Ramos (cell line): ENCODE measurements around the gene AFAP1L2.

ENCODE experiments used
- in situ Hi-C: fragments of 300-500 bp; cut with MboI; formaldehyde crosslinking; loops from one replicate; pipeline ENCODE4 v1.14.3; 2022; ENCODE audit warnings: low sequenced_read_pairs; ENCODE audit not compliant: unreplicated experiment

AFAP1L2 gene

DNA sequence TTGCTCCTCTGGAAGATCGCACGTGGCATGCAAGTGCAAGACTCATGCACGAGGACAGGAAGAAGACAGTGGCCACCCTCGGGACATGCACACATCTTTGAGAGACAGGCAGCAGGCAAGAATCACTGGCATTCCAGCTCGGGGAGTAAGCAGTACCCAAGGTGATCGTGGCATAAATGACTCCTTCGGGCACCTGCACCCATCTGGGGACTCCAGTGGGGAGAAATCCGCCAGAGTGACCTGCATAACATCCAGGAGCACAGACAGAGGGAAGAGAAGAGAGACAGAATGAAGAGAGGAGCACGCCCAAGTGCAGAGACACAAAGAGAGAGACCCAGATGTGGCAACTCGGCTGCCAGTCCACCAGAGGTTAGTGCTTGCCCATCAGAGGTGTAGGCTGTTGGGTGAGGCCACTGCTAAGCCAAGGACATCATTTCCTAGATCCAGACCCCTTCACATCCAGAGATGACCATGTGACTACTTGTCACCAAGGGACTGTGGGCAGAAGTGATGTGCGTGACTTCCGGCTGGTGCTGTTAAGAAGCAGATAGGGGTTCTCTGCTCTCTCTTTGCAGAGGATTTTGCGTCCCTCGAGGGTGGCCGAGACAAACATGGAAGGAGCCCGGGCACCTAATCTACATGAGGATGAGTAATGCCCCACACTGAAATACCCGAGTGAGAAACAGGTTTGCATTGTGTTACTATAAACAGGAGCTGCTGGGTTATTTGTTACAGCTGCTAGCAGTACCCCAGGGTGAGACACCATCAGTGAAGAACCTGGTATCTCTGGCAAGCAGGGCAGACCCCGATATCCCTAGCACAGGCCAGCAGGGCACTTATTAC lies 84.7 kb downstream of the AFAP1L2 start:
- in situ Hi-C loops = no loop called here

DNA sequence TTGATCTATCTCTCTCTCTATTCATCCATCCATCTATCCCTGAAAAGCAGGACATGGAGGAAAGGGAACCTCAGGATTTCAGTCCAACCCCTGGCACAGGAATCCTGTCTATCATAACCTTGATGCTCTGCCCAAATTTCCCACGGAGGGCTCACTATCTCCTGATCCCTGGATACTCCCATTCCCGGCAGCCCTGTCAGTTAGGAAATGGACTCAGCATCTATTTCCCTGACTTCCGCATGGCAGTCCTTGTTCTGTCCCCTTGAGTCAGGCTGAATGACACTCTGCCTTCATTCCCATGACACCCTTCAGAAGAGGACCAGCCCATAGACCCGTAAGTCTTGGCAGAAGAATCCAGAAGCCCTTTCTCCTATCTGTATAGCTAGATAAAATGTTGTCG lies 87.6 kb downstream of the AFAP1L2 start:
- in situ Hi-C loops = no loop called here

DNA sequence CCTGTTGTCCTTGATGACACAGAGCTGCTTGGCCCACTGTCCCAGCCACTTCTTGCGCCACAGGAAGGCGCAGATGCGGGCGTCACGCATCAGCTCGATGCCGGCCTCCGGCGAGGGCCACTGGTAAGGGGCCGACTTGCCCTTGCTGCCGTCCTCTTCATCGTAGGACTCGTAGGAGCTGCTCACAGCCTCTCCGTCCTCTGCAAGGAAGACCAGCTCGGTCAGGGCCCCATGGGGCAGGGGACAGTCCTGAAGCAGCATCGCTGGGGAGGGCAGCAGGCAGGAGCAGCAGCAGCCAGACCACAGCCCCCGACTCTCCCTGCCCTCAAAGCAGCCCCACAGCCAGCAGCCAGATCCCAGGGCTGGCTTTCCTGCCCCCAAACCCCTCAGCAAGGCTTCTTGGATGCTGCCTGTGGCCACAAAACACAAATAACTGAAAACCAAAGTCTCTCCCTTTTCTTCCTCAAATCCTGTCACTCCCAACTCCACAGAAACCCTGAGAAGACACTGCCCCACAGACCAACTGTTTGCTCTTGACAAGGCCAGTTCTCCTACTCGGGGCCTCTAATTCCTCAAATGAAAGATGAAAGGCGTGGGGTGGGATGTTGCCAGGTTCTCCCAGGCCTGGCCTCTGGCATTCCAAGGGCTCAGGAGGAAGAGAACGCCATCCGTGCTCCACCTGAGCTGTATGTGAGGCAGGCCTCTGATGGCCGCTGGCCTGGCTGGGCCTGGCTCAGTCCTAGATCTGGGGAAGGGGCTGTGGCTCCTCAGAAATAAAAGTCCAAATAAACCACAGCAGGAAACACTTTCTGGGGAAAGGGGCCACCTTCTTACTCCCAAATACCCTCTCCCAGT lies 88.5 kb downstream of the AFAP1L2 start:
- in situ Hi-C loops = no loop called here

DNA sequence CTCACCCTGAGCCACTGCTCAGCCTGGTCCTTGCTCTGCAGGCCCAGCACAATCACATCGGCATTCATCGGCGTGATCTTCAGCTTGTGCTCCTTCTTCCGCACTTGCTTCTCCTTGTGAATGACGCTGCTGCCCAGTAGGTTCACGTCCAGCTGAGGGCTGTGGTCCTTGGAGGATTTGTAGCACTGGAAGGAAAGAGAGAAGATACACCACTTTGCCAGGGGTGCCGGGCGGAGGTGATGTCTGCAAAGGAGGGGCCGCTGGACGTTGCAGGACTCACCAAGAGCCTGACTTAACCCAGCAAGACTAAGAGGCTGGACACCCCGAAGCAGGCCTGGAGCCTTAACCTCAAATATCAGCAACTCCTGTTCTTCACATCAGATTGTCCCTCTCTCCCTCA lies 90.4 kb downstream of the AFAP1L2 start:
- in situ Hi-C loops = no loop called here

DNA sequence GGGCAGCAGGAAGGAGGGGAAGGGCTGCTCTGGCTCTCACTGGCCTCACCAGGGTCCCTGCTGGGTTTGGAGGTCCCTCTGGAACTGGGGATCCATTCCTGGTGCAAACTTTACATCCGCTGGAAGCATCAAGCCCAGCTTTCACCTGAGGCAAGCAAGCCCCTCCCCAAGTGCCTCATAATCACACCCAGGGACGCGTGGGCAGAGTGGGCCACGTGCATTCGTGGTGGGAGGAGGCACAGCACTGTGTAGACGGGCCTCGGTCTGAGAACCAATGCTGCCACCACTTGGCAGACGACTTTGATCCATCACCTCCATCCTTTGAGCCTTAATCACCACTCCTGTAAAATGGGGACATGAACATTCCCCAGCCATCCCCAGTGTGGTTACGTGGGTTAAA lies 91.2 kb downstream of the AFAP1L2 start:
- in situ Hi-C loops = no loop called here

DNA sequence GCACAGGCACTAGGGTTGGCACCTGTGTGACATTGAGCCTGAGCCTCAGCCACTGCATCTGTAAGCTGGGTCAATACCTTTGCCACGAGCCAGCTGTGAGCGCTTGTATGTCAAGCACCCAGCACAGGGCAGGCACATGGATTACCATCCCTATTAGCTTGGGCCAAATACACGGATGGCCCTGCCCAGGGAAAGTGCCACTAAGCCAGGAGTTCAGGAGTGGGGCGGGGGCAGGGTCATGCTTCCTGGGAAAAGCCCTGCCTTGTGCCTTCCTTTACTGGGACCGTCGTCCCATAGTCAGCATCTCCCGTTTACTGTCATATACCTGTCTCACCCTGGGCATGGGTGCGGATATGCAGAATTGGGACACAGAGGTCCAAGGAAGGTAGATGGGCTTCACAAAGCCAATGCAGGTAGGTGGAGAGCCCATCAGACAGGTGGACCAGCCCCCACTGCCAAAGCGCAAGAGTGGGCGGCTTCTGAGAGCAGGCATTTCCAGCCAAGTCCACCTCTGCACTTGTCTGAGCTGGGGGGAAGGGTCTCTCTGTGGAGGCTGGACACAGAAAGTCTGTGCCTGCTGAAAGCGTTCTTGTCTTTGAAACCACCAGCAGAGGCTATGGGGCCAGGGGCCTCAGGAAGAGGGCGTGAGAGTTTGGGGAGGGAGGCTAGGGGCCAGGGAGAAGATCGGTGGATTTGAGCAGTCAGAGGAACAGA lies 92.6 kb downstream of the AFAP1L2 start:
- in situ Hi-C loops = no loop called here

DNA sequence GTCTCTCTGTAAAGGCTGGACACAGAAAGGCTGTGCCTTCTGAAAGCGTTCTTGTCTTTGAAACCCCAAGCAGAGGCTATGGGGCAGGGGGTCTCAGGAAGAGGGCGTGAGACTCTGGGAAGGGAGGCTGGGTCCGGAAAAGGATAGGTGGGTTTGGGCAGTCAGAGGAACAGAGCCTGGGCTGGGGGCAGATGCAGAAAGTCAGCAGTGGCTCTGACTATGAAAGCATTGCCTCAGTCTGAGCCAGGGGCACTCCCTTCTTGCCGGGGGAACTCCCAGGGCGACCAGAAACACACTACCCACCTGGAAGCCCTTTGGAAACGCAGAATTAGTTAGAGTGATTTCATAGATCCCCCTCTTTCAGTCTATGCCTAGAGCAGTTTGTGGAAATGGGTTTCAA lies 93.3 kb downstream of the AFAP1L2 start:
- in situ Hi-C loops = no loop called here

DNA sequence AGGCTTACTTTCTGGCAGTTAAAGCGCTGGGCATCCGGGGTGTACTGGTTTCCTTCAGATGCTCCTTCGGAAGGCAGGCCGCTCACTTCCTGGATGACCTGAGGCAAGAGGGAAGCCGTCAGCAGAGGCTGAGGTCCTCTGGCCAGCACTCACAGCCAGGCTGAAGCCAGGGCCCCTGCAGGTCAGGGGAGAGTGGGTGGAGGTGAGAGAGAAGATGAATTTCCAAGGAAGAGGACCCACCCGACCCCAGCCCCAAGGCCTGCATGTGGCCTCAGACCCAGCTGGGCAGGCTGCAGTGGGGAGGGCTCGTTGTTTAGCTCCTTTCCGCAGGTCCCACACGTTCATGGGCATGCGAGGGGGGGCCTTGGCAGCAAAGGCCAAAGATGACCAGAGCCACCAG lies 94.0 kb downstream of the AFAP1L2 start:
- in situ Hi-C loops = no loop called here

DNA sequence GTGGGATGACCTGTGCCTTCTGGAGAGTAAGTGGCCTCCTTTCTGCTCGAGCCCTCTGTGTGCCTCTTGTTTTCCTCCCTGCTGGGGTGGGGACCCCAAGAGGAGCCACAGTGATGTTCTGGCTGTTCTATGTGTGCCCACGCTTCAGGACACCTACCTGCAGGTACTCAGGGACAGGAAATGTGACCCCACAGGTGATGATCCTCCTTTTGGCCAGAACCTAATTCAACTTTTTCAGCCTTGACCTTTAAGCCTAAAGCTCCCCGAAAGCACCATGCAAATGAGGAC lies 95.0 kb downstream of the AFAP1L2 start:
- in situ Hi-C loops = loop anchor here (5.0 to 10.0 kb wide), 2 partner anchors 235 to 383 kb away; no protein-coding TSS in a partner anchor

DNA sequence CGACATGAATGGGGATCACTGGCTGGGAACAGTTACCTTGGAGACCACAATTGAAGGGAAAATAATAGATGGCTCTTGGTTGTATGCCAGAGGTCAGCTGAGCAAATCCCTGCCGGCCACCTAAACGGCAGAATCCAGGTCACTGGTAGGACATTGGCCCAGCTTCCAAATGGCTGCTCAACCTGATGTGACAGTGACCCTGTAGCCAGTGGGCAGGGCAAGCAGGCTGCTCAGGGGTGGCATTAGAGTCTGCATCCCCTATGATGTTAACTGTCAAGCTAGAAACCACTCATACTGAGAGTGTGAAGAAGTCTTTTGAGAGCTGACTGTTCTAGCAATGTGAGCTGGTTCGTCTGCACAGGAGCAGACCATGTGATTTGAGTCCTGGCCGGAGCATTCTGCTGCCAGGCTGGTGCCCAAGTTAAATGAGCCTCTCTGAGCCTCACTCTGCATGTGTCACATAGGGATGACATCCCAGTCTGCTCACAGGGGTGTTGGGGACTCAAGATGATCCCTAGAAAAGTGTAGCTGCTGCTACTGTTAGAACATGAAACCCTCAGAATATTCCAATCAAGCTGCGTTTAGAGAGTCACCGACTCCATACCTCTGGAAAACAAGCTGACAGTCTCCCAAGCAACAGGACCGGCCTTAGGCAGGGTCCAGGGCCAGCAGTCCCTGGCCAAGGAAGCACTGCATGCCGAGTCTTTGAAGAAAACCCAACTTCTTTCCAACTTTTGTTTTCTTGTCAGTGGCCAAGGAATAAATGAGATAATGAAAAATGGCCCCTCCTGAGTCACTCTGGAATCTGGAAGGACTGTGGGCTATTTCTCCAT lies 95.6 kb downstream of the AFAP1L2 start:
- in situ Hi-C loops = loop anchor here (5.0 to 10.0 kb wide), 2 partner anchors 236 to 384 kb away; no protein-coding TSS in a partner anchor

DNA sequence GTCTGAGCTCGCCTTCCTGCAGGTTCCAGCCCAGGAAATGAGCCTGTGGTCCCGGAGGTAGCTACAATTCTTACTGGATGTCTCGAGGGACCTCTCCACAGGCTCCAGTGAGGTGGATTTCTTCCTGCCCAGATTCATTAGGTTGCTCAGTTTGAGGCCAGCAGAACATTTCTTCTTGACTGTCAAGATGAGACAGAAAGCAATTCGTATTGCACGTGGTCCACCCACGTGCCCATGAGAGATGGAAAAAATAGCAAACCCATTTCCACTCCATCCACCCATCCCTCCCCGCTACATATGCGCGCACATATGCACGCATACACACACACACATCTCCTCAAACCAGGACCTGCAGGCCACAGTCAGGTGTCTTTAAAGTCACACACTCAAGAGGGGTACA lies 96.6 kb downstream of the AFAP1L2 start:
- in situ Hi-C loops = loop anchor here (5.0 to 10.0 kb wide), 2 partner anchors 237 to 385 kb away; no protein-coding TSS in a partner anchor

DNA sequence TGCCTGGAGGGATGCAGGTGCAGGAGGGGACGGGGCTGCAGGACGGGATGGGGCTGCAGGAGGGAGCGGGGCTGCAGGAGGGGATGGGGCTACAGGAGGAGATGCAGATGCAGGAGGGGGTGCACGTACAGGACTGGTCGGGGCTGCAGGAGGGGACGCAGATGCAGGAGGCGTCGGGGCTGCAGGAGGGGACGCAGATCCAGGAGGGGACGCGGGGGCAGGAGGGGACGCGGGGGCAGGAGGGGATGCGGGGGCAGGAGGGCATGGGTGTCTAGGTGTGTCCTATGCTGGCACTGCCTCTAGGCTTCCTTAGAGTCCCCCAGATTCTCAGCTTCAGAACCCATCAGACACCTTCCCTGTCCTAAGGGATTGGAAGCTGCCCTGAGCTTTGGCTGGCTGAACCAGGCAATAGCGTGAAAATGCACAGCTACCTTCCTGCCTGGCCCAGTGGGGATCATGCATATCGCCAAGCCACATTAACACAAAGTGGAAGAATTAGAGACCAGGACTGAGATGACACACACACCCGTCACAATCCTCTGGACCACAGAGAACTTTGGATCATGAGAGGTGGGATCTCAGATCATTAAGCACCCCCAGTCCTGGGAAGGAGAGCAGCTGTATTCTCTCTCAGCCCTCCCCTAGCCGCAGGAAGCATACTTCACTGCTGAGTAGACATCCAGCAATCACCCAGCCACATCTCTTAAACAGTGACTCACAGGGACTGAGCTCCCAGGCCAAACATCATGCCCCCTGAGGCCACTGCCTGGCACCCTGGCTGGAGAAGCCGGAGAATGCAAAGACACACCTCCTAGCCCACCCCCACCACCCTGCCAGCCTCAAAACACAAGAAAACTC lies 98.0 kb downstream of the AFAP1L2 start:
- in situ Hi-C loops = loop anchor here (5.0 to 10.0 kb wide), 2 partner anchors 238 to 386 kb away; no protein-coding TSS in a partner anchor

DNA sequence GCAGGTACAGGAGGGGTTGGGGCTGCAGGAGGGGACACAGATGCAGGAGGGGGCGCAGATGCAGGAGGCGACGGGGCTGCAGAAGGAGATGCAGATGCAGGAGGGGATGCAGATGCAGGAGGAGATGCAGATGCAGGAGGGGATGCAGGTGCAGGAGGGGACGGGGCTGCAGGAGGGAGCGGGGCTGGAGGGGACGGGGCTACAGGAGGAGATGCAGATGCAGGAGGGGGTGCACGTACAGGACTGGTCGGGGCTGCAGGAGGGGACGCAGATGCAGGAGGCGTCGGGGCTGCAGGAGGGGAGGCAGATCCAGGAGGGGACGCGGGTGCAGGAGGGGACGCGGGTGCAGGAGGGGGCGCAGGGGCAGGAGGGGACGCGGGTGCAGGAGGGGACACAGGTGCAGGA lies 98.8 kb downstream of the AFAP1L2 start:
- in situ Hi-C loops = loop anchor here (5.0 to 10.0 kb wide), 2 partner anchors 239 to 387 kb away; no protein-coding TSS in a partner anchor

DNA sequence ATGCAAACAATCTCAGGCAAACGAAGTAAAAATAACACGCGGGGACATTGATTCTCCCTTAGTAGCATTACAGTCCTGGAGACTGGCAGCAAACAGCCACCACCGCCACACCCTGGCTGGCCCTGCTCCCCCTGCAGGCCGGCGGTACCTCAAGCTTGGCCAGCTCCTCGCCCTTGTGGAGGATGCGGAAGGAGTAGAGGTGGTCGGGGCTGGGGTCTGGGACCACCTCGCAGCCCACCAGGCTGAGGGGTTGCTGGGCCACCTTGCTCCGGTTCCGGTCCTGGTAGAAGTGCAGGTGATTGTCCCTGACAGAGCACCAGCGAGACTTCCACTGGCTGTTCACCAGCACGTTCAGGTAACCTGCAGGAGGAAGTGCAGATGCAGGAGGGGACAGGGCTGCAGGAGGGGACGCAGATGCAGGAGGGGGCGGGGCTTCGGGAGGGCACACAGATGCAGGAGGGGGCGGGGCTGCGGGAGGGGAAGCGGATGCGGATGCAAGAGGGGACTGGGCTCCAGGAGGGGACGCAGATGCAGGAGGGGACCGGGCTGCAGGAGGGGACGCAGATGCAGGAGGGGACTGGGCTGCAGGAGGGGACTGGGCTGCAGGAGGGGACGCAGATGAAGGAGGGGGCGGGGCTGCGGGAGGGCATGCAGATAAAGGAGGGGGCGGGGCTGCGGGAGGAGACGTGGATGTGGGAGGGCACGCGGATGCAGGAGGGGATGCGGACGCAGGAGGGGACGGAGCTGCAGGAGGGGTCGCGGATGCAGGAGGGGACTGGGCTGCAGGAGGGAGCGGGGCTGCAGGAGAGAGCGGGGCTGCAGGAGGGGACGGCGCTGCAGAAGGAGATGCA lies 99.5 kb downstream of the AFAP1L2 start:
- in situ Hi-C loops = loop anchor here (5.0 to 10.0 kb wide), 2 partner anchors 240 to 388 kb away; no protein-coding TSS in a partner anchor

DNA sequence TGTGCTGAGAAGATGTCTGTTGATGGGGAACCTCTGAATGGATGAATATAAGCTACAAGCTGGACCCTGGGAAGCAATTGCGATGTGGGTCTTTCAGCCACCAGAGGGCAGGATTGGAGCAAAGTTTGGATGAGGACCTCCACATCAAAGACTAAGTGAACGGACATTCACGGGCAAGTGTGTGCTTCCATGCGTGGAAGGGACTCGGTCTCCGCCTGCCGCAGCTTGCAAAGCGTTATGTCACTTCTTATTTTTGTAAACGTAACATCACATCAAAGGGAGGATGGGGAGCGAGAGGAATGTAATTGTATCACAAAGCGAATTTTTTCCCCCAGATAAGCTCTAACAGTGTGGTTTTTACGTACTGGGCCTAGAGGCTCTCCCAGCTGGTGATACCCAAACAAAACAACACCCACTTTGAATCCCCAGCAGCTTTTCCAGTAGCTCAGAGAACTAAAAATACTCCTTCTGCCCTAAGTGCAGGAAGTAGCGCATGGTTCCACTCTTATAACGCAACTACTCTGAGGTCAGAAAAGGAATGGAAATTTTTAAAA lies 100.2 kb downstream of the AFAP1L2 start:
- in situ Hi-C loops = loop anchor here (10.0 kb wide), 1 partner anchor 241 kb away; no protein-coding TSS in a partner anchor

DNA sequence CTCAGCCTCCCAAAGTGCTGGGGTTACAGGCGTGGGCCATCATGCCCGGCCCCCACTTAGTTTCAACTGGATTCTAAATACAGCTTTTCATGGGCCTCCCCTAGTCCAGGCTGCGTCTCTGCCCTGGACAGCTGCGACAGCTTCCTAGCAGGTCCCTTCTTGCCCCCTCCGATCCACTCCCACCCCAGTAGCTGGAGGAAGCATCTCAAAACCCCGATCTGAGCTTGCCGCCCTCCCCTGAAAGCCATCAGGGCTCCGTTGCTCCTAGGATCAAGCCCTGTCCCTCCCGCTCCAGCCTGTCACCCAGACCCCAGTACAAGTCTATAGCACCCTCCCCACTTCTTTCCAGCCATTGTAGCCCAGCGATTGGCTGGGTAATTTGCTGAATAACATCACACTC lies 100.7 kb downstream of the AFAP1L2 start:
- in situ Hi-C loops = loop anchor here (10.0 kb wide), 1 partner anchor 241 kb away; no protein-coding TSS in a partner anchor

DNA sequence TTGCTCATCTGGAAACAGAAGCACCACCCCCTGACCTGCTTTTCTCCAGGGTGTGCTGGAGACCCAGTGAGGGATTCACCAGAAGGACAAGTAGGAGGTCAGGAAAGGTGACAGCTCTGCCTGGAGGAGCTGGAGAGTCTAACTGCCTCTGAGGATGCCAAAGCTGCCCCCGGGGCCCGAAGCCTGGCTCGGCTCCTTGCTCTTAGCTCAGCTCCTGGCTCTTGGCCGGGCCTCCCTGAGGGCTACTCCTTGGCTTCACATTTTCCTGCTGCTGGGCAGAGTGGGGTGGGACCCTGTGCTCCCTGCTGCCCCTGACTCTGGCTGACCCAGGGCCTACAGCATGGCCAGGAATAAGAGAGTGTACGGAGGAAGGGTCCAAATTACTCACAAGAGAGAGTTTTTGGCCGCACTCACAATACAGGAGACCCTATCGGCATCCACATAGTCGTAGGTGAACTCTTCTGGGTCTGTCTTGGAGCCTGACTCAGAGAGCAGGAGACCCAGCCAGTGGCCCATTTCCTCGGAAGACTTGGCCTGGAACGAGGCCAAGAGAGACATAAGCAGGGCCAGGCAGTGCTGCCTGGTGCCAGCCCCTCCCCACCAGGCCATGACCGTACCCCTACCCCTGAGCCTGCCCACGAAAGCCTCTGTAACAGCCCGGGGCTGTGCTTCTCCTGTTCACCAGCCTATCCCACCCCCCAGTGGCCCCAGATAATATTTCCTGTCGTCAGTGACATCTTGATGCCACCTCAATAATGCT lies 102.2 kb downstream of the AFAP1L2 start:
- in situ Hi-C loops = loop anchor here (10.0 kb wide), 1 partner anchor 243 kb away; no protein-coding TSS in a partner anchor
